Osteoblast (primary cell): ENCODE data around the gene BBLN. TPM values are rescaled to one million over a fixed set of nuclear protein-coding genes. Genes with fewer than 3 reads are reported as not detected.

Experiments
- DNase-seq: peaks from one replicate; pipeline ENCODE4 v3.0.0; 2011; ENCODE audit warnings: low spot score, mixed read lengths; ENCODE audit not compliant: insufficient read length; ENCODE audit errors: missing footprints
- H2AFZ ChIP-seq: 2 replicates; pipeline ENCODE4 v1.6.0; 2011; ENCODE audit warnings: mild to moderate bottlenecking, low read length
- H3K27ac ChIP-seq: 2 replicates; pipeline ENCODE4 v1.5.1; 2011; ENCODE audit warnings: mild to moderate bottlenecking, low read depth, low read length, moderate library complexity
- H3K27me3 ChIP-seq: 2 replicates; pipeline ENCODE4 v1.6.0; 2012; ENCODE audit warnings: mild to moderate bottlenecking, control low read depth, inconsistent platforms, low read length, moderate library complexity; ENCODE audit not compliant: insufficient read depth
- H3K36me3 ChIP-seq: 2 replicates; pipeline ENCODE4 v1.5.1; 2011; ENCODE audit warnings: mild to moderate bottlenecking, low read length, control low read depth, moderate library complexity; ENCODE audit not compliant: insufficient read depth
- H3K4me1 ChIP-seq: 2 replicates; pipeline ENCODE4 v1.5.1; 2011; ENCODE audit warnings: mild to moderate bottlenecking, low read length, control low read depth, moderate library complexity; ENCODE audit not compliant: insufficient read depth
- H3K4me2 ChIP-seq: 2 replicates; pipeline ENCODE4 v1.6.0; 2011; ENCODE audit warnings: mild to moderate bottlenecking, low read length; ENCODE audit not compliant: insufficient read depth
- H3K4me3 ChIP-seq: fragments of 200-600 bp; sonication (generic); 3 replicates; pipeline ENCODE4 v1.5.1; 2012; ENCODE audit warnings: mild to moderate bottlenecking, low read length, inconsistent platforms; ENCODE audit not compliant: insufficient read depth
- H3K79me2 ChIP-seq: 2 replicates; pipeline ENCODE4 v1.6.0; 2012; ENCODE audit warnings: mild to moderate bottlenecking, low read length, control low read depth, inconsistent platforms; ENCODE audit not compliant: insufficient read depth
- H3K9me3 ChIP-seq: 2 replicates; pipeline ENCODE4 v1.5.1; 2011; ENCODE audit warnings: low read depth, low read length, control low read depth
- H4K20me1 ChIP-seq: 2 replicates; pipeline ENCODE4 v1.6.0; 2012; ENCODE audit warnings: mild to moderate bottlenecking, low read length, control low read depth; ENCODE audit not compliant: insufficient read depth
- total RNA-seq: library from RNA; depleted of rRNA; stranded (reverse); fragments of >200 nt; gene quantifications from 2 replicates; pipeline ENCODE4 v1.2.3, GENCODE V29; 2012
- TF ChIP-seq, protein P1 (sequence below): IDR thresholded peaks from 2 replicates; pipeline ENCODE4 v1.5.1; 2011; ENCODE audit warnings: mild to moderate bottlenecking, low read depth, low read length, moderate library complexity; ENCODE audit errors: extremely low read depth

Gene BBLN
- total RNA-seq, 1 donor, result 33.3 TPM

GRCh38 chr9:128175102-128175563 is 15.1 kb downstream of the BBLN start:
- no peak overlapping the region for H3K4me2 ChIP-seq
- peaks cover 5% of the 10 kb centered on the region for H3K9me3 ChIP-seq
- H3K4me1 ChIP-seq, result no peaks in the 10 kb centered on the region
- H3K27ac ChIP-seq, result no peak overlapping the region
- H3K4me3 ChIP-seq, result no peak overlapping the region
- peaks cover 2% of the 10 kb centered on the region for H3K79me2 ChIP-seq
- TF ChIP-seq, protein P1, sequence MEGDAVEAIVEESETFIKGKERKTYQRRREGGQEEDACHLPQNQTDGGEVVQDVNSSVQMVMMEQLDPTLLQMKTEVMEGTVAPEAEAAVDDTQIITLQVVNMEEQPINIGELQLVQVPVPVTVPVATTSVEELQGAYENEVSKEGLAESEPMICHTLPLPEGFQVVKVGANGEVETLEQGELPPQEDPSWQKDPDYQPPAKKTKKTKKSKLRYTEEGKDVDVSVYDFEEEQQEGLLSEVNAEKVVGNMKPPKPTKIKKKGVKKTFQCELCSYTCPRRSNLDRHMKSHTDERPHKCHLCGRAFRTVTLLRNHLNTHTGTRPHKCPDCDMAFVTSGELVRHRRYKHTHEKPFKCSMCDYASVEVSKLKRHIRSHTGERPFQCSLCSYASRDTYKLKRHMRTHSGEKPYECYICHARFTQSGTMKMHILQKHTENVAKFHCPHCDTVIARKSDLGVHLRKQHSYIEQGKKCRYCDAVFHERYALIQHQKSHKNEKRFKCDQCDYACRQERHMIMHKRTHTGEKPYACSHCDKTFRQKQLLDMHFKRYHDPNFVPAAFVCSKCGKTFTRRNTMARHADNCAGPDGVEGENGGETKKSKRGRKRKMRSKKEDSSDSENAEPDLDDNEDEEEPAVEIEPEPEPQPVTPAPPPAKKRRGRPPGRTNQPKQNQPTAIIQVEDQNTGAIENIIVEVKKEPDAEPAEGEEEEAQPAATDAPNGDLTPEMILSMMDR, result no peak
- H2AFZ ChIP-seq, result no peak overlapping the region
- peaks cover 63% of the 10 kb centered on the region for H3K36me3 ChIP-seq
- DNase-seq, result peak; percentile 65
- H4K20me1 ChIP-seq, result no peaks in the 10 kb centered on the region
- H3K27me3 ChIP-seq, result no peaks in the 10 kb centered on the region

DNA sequence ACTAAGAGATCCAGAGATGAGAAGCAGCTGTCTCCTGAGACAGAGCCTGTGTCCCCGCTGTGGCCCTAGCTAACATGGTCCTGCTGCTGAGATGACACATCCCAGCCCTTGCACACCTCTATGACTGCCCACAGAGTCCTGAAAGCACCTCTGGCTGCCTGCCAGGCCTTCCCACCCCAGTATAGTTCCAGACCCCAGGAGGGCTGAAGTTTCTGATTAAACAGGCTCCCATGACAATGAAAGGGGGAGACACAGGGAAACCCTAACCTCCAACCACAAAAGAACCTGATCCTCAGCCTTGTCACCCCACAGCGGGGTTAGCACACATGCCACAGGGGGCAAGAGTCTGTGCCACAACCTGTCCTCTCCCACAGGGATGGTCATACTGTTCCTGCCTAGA is 15.7 kb downstream of the BBLN start:
- Histone ChIP-seq H4K20me1 (peaks cover 1% of the 10 kb centered on the region), H3K27ac (no peak overlapping the region)

DNA sequence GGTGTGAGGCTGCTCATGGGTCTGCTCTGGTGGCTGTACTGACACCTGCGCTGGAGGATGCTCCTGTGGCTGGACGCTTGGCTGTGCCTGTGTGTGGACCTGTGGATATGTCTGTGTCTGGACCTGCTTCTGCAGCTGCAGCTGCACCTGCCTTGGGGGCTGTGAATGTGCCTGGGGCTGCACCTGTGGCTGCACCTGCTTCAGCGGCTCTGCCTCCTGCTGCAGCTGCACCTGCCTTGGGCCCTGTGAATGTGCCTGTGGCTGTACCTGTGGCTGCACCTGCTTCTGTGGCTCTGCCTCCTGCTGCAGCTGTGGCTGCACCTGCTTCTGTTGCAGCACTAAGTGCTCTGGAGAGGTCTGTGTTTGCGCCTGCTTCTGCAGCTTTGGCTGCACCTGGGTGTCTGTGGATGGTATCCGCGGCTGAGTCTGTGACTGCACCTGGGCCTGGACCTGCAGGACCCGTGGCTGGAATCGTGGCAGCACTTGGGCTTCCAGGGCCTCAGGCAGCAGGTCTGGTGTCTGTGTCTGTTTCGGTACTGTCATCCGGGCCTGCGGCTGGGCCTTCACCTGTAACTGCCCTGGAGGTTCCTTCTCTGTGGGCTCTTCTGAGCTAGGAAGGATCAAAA is 18.9 kb downstream of the BBLN start:
- no peak overlapping the region for H3K4me2 ChIP-seq
- peaks cover 77% of the 10 kb centered on the region for H3K36me3 ChIP-seq
- no peaks in the 10 kb centered on the region for H3K4me1 ChIP-seq
- H3K27ac ChIP-seq, result no peak overlapping the region
- TF ChIP-seq, protein P1, result no peak
- no peak overlapping the region for H3K4me3 ChIP-seq
- peaks cover 2% of the 10 kb centered on the region for H3K79me2 ChIP-seq
- peaks cover 5% of the 10 kb centered on the region for H3K9me3 ChIP-seq
- DNase-seq, result peak; percentile 27
- no peak overlapping the region for H2AFZ ChIP-seq
- H3K27me3 ChIP-seq, result no peaks in the 10 kb centered on the region
- H4K20me1 ChIP-seq, result peaks cover 4% of the 10 kb centered on the region

More for the DNA sequence above, 15.7 kb downstream of the BBLN start:
- no peaks in the 10 kb centered on the region for H3K4me1 ChIP-seq
- H3K4me2 ChIP-seq, result no peak overlapping the region
- peak; percentile 39 for DNase-seq
- peaks cover 5% of the 10 kb centered on the region for H3K9me3 ChIP-seq
- peaks cover 63% of the 10 kb centered on the region for H3K36me3 ChIP-seq
- H3K4me3 ChIP-seq, result no peak overlapping the region
- H3K79me2 ChIP-seq, result peaks cover 2% of the 10 kb centered on the region
- no peaks in the 10 kb centered on the region for H3K27me3 ChIP-seq
- no peak overlapping the region for H2AFZ ChIP-seq
- TF ChIP-seq, protein P1, result no peak

DNA sequence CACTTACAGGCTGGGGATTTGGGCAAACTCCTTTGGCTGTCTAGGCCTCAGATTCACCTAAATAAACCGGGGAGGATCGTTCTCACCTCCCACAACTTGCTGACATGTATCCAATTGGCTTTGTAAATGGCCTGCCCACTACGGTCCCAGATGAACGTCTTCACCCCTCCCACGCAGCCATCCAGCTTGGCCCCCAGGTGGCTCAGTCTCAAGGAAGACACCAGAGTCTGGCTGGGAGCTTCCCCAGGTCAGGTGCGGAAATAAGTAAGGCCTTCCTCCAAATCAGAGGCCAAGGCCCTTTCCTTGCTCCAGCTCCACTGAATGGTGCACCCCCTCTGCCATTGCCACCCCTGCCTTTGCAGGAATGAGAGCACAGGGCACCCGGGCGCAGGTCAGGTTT is 19.9 kb downstream of the BBLN start:
- Histone ChIP-seq H2AFZ (no peak overlapping the region), H3K27ac (no peak overlapping the region), H3K36me3 (peaks cover 73% of the 10 kb centered on the region), H3K9me3 (peaks cover 5% of the 10 kb centered on the region), H3K4me1 (no peaks in the 10 kb centered on the region), H3K4me3 (no peak overlapping the region), H3K79me2 (no peaks in the 10 kb centered on the region), H4K20me1 (peaks cover 4% of the 10 kb centered on the region), H3K4me2 (no peak overlapping the region), H3K27me3 (no peaks in the 10 kb centered on the region)
- no peak for DNase-seq
- TF ChIP-seq, protein P1, result no peak
